ENCODE data around the gene ZNF330. TPM values are rescaled to one million over a fixed set of nuclear protein-coding genes. Genes with fewer than 3 reads are reported as not detected.
"Not testable (repeated sequence)": the region's sequence is repeated elsewhere in the genome, so short reads cannot be mapped to it uniquely, and the experiment has no call there.

The ZNF330 gene
- total RNA-seq, 2 experiments from 2014 or later: 43.7 to 46.5 TPM

- DNase-seq: no peak
- H3K27me3 Mint-ChIP-seq: peaks cover 6% of the 10 kb centered on the region
- ATAC-seq (ENCODE audit: low read depth): no peak
- no peaks in the 10 kb centered on the region for H3K36me3 Mint-ChIP-seq
- H3K4me1 Mint-ChIP-seq: peaks cover 5% of the 10 kb centered on the region
- H3K27ac Mint-ChIP-seq: no peak overlapping the region
- POLR2A ChIA-PET: no interaction called here
- H3K9me3 Mint-ChIP-seq: peaks cover 3% of the 10 kb centered on the region
- H3K4me3 Mint-ChIP-seq: no peak overlapping the region
Measured at GRCh38 chr4:141213550-141213991, 7.1 kb upstream of the ZNF330 start.

GRCh38 chr4:141215030-141215429 lies 5.7 kb upstream of the ZNF330 start:
- ATAC-seq (ENCODE audit: low read depth): no peak
- Mint-ChIP-seq H3K4me1 (peaks cover 5% of the 10 kb centered on the region), H3K4me3 (no peak overlapping the region), H3K36me3 (no peaks in the 10 kb centered on the region), H3K27ac (no peak overlapping the region), H3K9me3 (peaks cover 3% of the 10 kb centered on the region), H3K27me3 (peaks cover 11% of the 10 kb centered on the region)
- DNase-seq: no peak
- POLR2A ChIA-PET: no interaction called here

GRCh38 chr4:141216002-141216761 lies 4.5 kb upstream of the ZNF330 start:
- no peak for DNase-seq
- H3K36me3 Mint-ChIP-seq: no peaks in the 10 kb centered on the region
- H3K9me3 Mint-ChIP-seq: peaks cover 3% of the 10 kb centered on the region

GRCh38 chr4:141220271-141220670 lies 424 bp upstream of the ZNF330 start:
- Mint-ChIP-seq H3K4me1 (peaks cover 27% of the 10 kb centered on the region), H3K27me3 (peaks cover 11% of the 10 kb centered on the region)
- POLR2A ChIA-PET: no interaction called here

More at GRCh38 chr4:141216002-141216761, 4.5 kb upstream of the ZNF330 start:
- peaks cover 11% of the 10 kb centered on the region for H3K27me3 Mint-ChIP-seq
- no peak for ATAC-seq (ENCODE audit: low read depth)
- H3K27ac Mint-ChIP-seq: no peak overlapping the region
- POLR2A ChIA-PET: no interaction called here
- H3K4me3 Mint-ChIP-seq: no peak overlapping the region
- peaks cover 8% of the 10 kb centered on the region for H3K4me1 Mint-ChIP-seq

GRCh38 chr4:141223418-141223817 lies 2.7 kb downstream of the ZNF330 start:
- H3K4me1 Mint-ChIP-seq: peaks cover 36% of the 10 kb centered on the region
- H3K36me3 Mint-ChIP-seq: peaks cover 37% of the 10 kb centered on the region
- ATAC-seq (ENCODE audit: low read depth): no peak
- H3K27me3 Mint-ChIP-seq: peaks cover 6% of the 10 kb centered on the region
- POLR2A ChIA-PET: no interaction called here
- H3K9me3 Mint-ChIP-seq: no peaks in the 10 kb centered on the region
- DNase-seq: no peak
- H3K4me3 Mint-ChIP-seq: no peak overlapping the region
- no peak overlapping the region for H3K27ac Mint-ChIP-seq

More at GRCh38 chr4:141220271-141220670, 424 bp upstream of the ZNF330 start:
- Mint-ChIP-seq H3K4me3 (peak overlapping the region; percentile 98), H3K9me3 (no peaks in the 10 kb centered on the region), H3K36me3 (peaks cover 19% of the 10 kb centered on the region), H3K27ac (peak overlapping the region; percentile 71)
- no peak for DNase-seq
- no peak for ATAC-seq (ENCODE audit: low read depth)

- POLR2A ChIA-PET; H3K27ac Mint-ChIP-seq; H3K9me3 Mint-ChIP-seq; DNase-seq; ATAC-seq (ENCODE audit: low read depth); H3K27me3 Mint-ChIP-seq; H3K4me3 Mint-ChIP-seq: not testable (repeated sequence)
- Mint-ChIP-seq H3K36me3 (peaks cover 52% of the 10 kb centered on the region), H3K4me1 (peaks cover 28% of the 10 kb centered on the region)
Measured at GRCh38 chr4:141227280-141227679, 6.6 kb downstream of the ZNF330 start.

GRCh38 chr4:141229408-141230101 lies 8.9 kb downstream of the ZNF330 start:
- peaks cover 44% of the 10 kb centered on the region for H3K36me3 Mint-ChIP-seq
- H3K27ac Mint-ChIP-seq: no peak overlapping the region
- no peak overlapping the region for H3K4me3 Mint-ChIP-seq
- no peak for DNase-seq
- POLR2A ChIA-PET: no interaction called here
- no peaks in the 10 kb centered on the region for H3K27me3 Mint-ChIP-seq
- H3K9me3 Mint-ChIP-seq: no peaks in the 10 kb centered on the region
- peaks cover 20% of the 10 kb centered on the region for H3K4me1 Mint-ChIP-seq
- no peak for ATAC-seq (ENCODE audit: low read depth)

- DNase-seq: no peak
- Mint-ChIP-seq H3K36me3 (peaks cover 34% of the 10 kb centered on the region), H3K4me3 (no peak overlapping the region), H3K27ac (peak overlapping the region; percentile 9), H3K9me3 (no peaks in the 10 kb centered on the region), H3K27me3 (no peaks in the 10 kb centered on the region), H3K4me1 (peaks cover 10% of the 10 kb centered on the region)
- no peak for ATAC-seq (ENCODE audit: low read depth)
- POLR2A ChIA-PET: no interaction called here
Measured at GRCh38 chr4:141233673-141234072, 13.0 kb downstream of the ZNF330 start.

- peaks cover 11% of the 10 kb centered on the region for H3K4me1 Mint-ChIP-seq
- H3K27me3 Mint-ChIP-seq: no peaks in the 10 kb centered on the region
- POLR2A ChIA-PET: no interaction called here
- ATAC-seq (ENCODE audit: low read depth) (no peak), DNase-seq (no peak)
- no peak overlapping the region for H3K27ac Mint-ChIP-seq
- H3K9me3 Mint-ChIP-seq: no peaks in the 10 kb centered on the region
- H3K36me3 Mint-ChIP-seq: peaks cover 22% of the 10 kb centered on the region
- H3K4me3 Mint-ChIP-seq: no peak overlapping the region
Measured at GRCh38 chr4:141238186-141238585, 17.5 kb downstream of the ZNF330 start.

- POLR2A ChIA-PET: no interaction called here
- H3K36me3 Mint-ChIP-seq: peaks cover 13% of the 10 kb centered on the region
- no peaks in the 10 kb centered on the region for H3K27me3 Mint-ChIP-seq
- peaks cover 7% of the 10 kb centered on the region for H3K4me1 Mint-ChIP-seq
- peaks cover 2% of the 10 kb centered on the region for H3K9me3 Mint-ChIP-seq
- ATAC-seq (ENCODE audit: low read depth) (no peak), DNase-seq (no peak)
- H3K27ac Mint-ChIP-seq: no peak overlapping the region
- H3K4me3 Mint-ChIP-seq: no peak overlapping the region
Measured at GRCh38 chr4:141240259-141240658, 19.6 kb downstream of the ZNF330 start.

- POLR2A ChIA-PET: no interaction called here
- Mint-ChIP-seq H3K36me3 (peaks cover 9% of the 10 kb centered on the region), H3K27ac (peak overlapping the region; percentile 15), H3K4me1 (peaks cover 8% of the 10 kb centered on the region), H3K4me3 (no peak overlapping the region), H3K9me3 (peaks cover 3% of the 10 kb centered on the region), H3K27me3 (no peaks in the 10 kb centered on the region)
- DNase-seq (no peak), ATAC-seq (ENCODE audit: low read depth) (no peak)
Measured at GRCh38 chr4:141240671-141241070, 20.0 kb downstream of the ZNF330 start.

GRCh38 chr4:141241986-141242385 lies 21.3 kb downstream of the ZNF330 start:
- no peak for ATAC-seq (ENCODE audit: low read depth)
- Mint-ChIP-seq H3K27me3 (no peaks in the 10 kb centered on the region), H3K4me1 (peaks cover 18% of the 10 kb centered on the region), H3K9me3 (peaks cover 3% of the 10 kb centered on the region), H3K36me3 (peaks cover 3% of the 10 kb centered on the region), H3K27ac (no peak overlapping the region), H3K4me3 (no peak overlapping the region)
- DNase-seq: no peak
- POLR2A ChIA-PET: no interaction called here

GRCh38 chr4:141244419-141244818 lies 23.7 kb downstream of the ZNF330 start:
- POLR2A ChIA-PET: no interaction called here

GRCh38 chr4:141246243-141246642 lies 25.5 kb downstream of the ZNF330 start:
- Mint-ChIP-seq H3K4me1 (peaks cover 18% of the 10 kb centered on the region), H3K9me3 (peaks cover 3% of the 10 kb centered on the region), H3K27me3 (peaks cover 3% of the 10 kb centered on the region), H3K27ac (peak overlapping the region; percentile 14), H3K36me3 (peaks cover 3% of the 10 kb centered on the region), H3K4me3 (peak overlapping the region; percentile 45)
- no peak for DNase-seq
- POLR2A ChIA-PET: no interaction called here
- ATAC-seq (ENCODE audit: low read depth): peak; percentile 92

More at GRCh38 chr4:141244419-141244818, 23.7 kb downstream of the ZNF330 start:
- H3K27ac Mint-ChIP-seq: no peak overlapping the region
- peaks cover 26% of the 10 kb centered on the region for H3K4me1 Mint-ChIP-seq
- peaks cover 3% of the 10 kb centered on the region for H3K9me3 Mint-ChIP-seq
- ATAC-seq (ENCODE audit: low read depth) (no peak), DNase-seq (no peak)
- H3K4me3 Mint-ChIP-seq: no peak overlapping the region
- peaks cover 3% of the 10 kb centered on the region for H3K36me3 Mint-ChIP-seq
- H3K27me3 Mint-ChIP-seq: no peaks in the 10 kb centered on the region
